H54 (cell line): ENCODE data around the gene PLXNA3.

ENCODE experiments used
- DNase-seq: peaks from one replicate; pipeline ENCODE4 v3.0.0; 2011; ENCODE audit warnings: low spot score, mixed read lengths; ENCODE audit not compliant: insufficient read length
- FAIRE-seq: peaks from 3 replicates; lab custom pipeline; 2011; peaks lifted over from hg19 to GRCh38; lab: Jason Lieb, UNC
- POLR2A ChIP-seq: IDR thresholded peaks from 2 replicates; pipeline ENCODE4 v1.6.1; 2011; ENCODE audit warnings: low read depth, mild to moderate bottlenecking, low read length

The PLXNA3 gene

GRCh38 chrX:154429711-154430110 lies 28.4 kb upstream of the PLXNA3 start:
- no peak for FAIRE-seq

GRCh38 chrX:154430479-154430878 lies 27.6 kb upstream of the PLXNA3 start:
- DNase-seq (no peak), FAIRE-seq (no peak)
- TF ChIP-seq POLR2A, result no peak

More at GRCh38 chrX:154429711-154430110, 28.4 kb upstream of the PLXNA3 start:
- DNase-seq, result no peak
- no peak for TF ChIP-seq POLR2A

GRCh38 chrX:154430916-154431315 lies 27.2 kb upstream of the PLXNA3 start:
- no peak for TF ChIP-seq POLR2A
- DNase-seq, result no peak
- FAIRE-seq, result no peak

GRCh38 chrX:154431341-154431740 lies 26.7 kb upstream of the PLXNA3 start:
- TF ChIP-seq POLR2A, result no peak
- FAIRE-seq (no peak), DNase-seq (no peak)

GRCh38 chrX:154432210-154432609 lies 25.9 kb upstream of the PLXNA3 start:
- no peak for FAIRE-seq

GRCh38 chrX:154433605-154434004 lies 24.5 kb upstream of the PLXNA3 start:
- FAIRE-seq (no peak), DNase-seq (no peak)
- TF ChIP-seq POLR2A, result no peak

More at GRCh38 chrX:154432210-154432609, 25.9 kb upstream of the PLXNA3 start:
- DNase-seq, result no peak
- no peak for TF ChIP-seq POLR2A

GRCh38 chrX:154434394-154435168 lies 23.5 kb upstream of the PLXNA3 start:
- DNase-seq, result no peak
- FAIRE-seq, result no peak
- no peak for TF ChIP-seq POLR2A

- no peak for FAIRE-seq
- no peak for DNase-seq
- TF ChIP-seq POLR2A, result no peak
Observed at GRCh38 chrX:154435171-154435733, 22.8 kb upstream of the PLXNA3 start.

- FAIRE-seq, result no peak
- no peak for TF ChIP-seq POLR2A
- DNase-seq, result no peak
Observed at GRCh38 chrX:154436374-154436982, 21.6 kb upstream of the PLXNA3 start.

- FAIRE-seq, result no peak
Observed at GRCh38 chrX:154436983-154437752, 20.9 kb upstream of the PLXNA3 start, which contains the start of gene GDI1. GDI1 (plus strand) TSS chrX:154437154; CDS start chrX:154437255, 101 bp downstream.

GRCh38 chrX:154437971-154438893 lies 19.8 kb upstream of the PLXNA3 start:
- FAIRE-seq (no peak), DNase-seq (no peak)
- TF ChIP-seq POLR2A, result no peak

More at GRCh38 chrX:154436983-154437752, 20.9 kb upstream of the PLXNA3 start, which contains the start of gene GDI1:
- peak; percentile 64 for TF ChIP-seq POLR2A
- peak; percentile 29 for DNase-seq

GRCh38 chrX:154439841-154440240 lies 18.2 kb upstream of the PLXNA3 start:
- DNase-seq (no peak), FAIRE-seq (no peak)
- TF ChIP-seq POLR2A, result no peak
